Naive thymus-derived CD4-positive, alpha-beta T cell (primary cell): ENCODE results near the gene AMOTL2. TPM values are rescaled to one million over a fixed set of nuclear protein-coding genes. Genes with fewer than 3 reads are reported as not detected.

ENCODE experiments used
- ATAC-seq: fragments of 150-1000 bp; cut with Tn5 transposase; 2 replicates; pipeline ENCODE4 v1.10.0; 2021; ENCODE audit warnings: mild to moderate bottlenecking, moderate library complexity
- CTCF ChIA-PET: fragments of 350-600 bp; sonication (Branson Sonifier 250); formaldehyde crosslinking; loops from one replicate; lab custom pipeline; 2021; ENCODE audit warnings: antibody characterized with exemption; lab: Charles Lee
- POLR2A ChIA-PET: fragments of 350-600 bp; sonication (Branson Sonifier 250); formaldehyde crosslinking; loops from one replicate; lab custom pipeline; 2021; ENCODE audit warnings: antibody characterized with exemption, inconsistent platforms; lab: Charles Lee
- DNase-seq, 9 donors: peaks; one replicate each; pipeline versions ENCODE4 v3.0.0 to v3.0.0-alpha.2; 2020 to 2022; ENCODE audit warnings: mixed read lengths in 1 of 9
- H3K27ac ChIP-seq: one replicate; pipeline ENCODE4 v1.7.0; 2013; ENCODE audit warnings: mild to moderate bottlenecking, low read depth, low read length, moderate library complexity
- H3K27me3 ChIP-seq, 2 donors: one replicate each; pipeline ENCODE4 v1.7.0; 2013; ENCODE audit warnings: low read length in 2 of 2, mild to moderate bottlenecking in 2 of 2, moderate library complexity in 2 of 2; ENCODE audit not compliant: control insufficient read depth in 2 of 2, insufficient read depth in 2 of 2
- H3K36me3 ChIP-seq, 3 experiments: 1 replicate in 2 of 3; 2 replicates in 1 of 3; pipeline ENCODE4 v1.7.0; 2013; ENCODE audit warnings: low read length in 3 of 3, mild to moderate bottlenecking in 3 of 3, moderate library complexity in 1 of 3; ENCODE audit not compliant: insufficient read depth in 3 of 3, control insufficient read depth in 2 of 3
- H3K4me1 ChIP-seq, 2 donors: one replicate each; pipeline ENCODE4 v1.7.0; 2013; ENCODE audit warnings: low read length in 2 of 2, mild to moderate bottlenecking in 2 of 2, moderate library complexity in 1 of 2; ENCODE audit not compliant: control insufficient read depth in 2 of 2, insufficient read depth in 2 of 2
- H3K4me3 ChIP-seq: 2 replicates; pipeline ENCODE4 v1.7.0; 2013; ENCODE audit warnings: mild to moderate bottlenecking, low read length
- H3K9me3 ChIP-seq, 3 experiments: 1 replicate in 2 of 3; 2 replicates in 1 of 3; pipeline ENCODE4 v1.7.0; 2013; ENCODE audit warnings: low read length in 3 of 3; ENCODE audit not compliant: control insufficient read depth in 2 of 3
- H3K27ac Mint-ChIP-seq, 9 donors: one replicate each; pipeline ENCODE4 v1.8.0; 2020 to 2022; ENCODE audit warnings: mixed read lengths in 9 of 9, mild to moderate bottlenecking in 8 of 9, moderate library complexity in 5 of 9, inconsistent platforms in 2 of 9
- H3K27me3 Mint-ChIP-seq, 5 donors: one replicate each; pipeline ENCODE4 v1.8.0; 2021 to 2022; ENCODE audit warnings: mixed read lengths in 5 of 5, mild to moderate bottlenecking in 1 of 5
- H3K36me3 Mint-ChIP-seq, 5 donors: one replicate each; pipeline ENCODE4 v1.8.0; 2020 to 2022; ENCODE audit warnings: mixed read lengths in 5 of 5, mild to moderate bottlenecking in 3 of 5, inconsistent platforms in 1 of 5
- H3K4me1 Mint-ChIP-seq, 7 donors: one replicate each; pipeline ENCODE4 v1.8.0; 2020 to 2022; ENCODE audit warnings: mixed read lengths in 7 of 7, mild to moderate bottlenecking in 3 of 7, inconsistent platforms in 1 of 7
- H3K4me3 Mint-ChIP-seq, 10 donors: one replicate each; pipeline ENCODE4 v1.8.0; 2020 to 2022; ENCODE audit warnings: mild to moderate bottlenecking in 10 of 10, mixed read lengths in 10 of 10, moderate library complexity in 6 of 10, inconsistent platforms in 2 of 10
- H3K9me3 Mint-ChIP-seq, 11 donors: one replicate each; pipeline ENCODE4 v1.8.0; 2020 to 2022; ENCODE audit warnings: mixed read lengths in 11 of 11, mild to moderate bottlenecking in 4 of 11, inconsistent platforms in 1 of 11, moderate library complexity in 1 of 11
- intact Hi-C, 2 donors: fragments of 100-400 bp; cut with micrococcal nuclease; formaldehyde crosslinking; loops; one replicate each; pipeline ENCODE4 v1.15.1; 2023
- polyA plus RNA-seq, 2 donors: library from polyadenylated mRNA; unstranded; fragments of 300-500 nt; fragmentation: Illumina TruSeq; gene quantifications; one replicate each; pipeline ENCODE4 v1.2.3, GENCODE V29; 2021
- total RNA-seq, 6 experiments: library from RNA in 5 of 6; stranded (reverse) in 5 of 6; gene quantifications; 1 replicate in 5 of 6; 2 replicates in 1 of 6; pipeline ENCODE4 v1.2.3 and lab custom pipeline; 2021 to 2026

The AMOTL2 gene
- total and polyA plus RNA-seq, 7 experiments from 2014 or later = 0.10 TPM; not detected in 6

DNA sequence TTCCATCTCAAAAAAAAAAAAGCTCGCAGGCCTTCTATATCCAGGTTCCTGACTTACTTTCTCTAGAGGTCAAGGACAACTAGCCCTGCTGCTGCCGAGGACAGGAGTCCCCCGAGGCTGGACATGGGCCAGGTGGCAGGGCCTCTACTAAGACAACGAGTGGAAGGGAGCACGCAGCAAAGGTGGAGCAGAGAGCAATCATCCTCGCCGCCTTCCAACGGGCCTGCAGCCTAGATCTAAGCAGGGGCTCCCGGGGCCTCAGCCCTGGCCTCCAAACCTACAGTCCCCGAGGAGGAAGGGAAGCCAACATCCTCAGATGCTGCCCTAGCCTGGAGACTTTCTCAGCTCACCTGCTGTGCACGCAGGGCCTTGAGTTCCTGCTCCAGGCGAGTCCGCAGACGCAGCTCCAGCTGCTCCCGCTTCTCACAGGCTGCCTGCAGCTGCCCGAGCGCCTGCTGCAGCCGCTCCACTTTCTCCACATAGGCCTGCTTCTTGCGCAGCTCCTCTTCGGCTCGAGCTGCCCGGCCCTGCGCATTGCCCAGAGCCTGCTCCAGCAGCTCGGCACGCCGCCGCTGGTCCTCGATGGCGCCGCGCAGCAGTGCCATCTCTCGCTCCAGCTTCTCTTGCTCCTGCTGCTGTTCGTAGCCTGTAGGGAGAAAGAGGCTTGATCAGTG lies 12.9 kb downstream of the AMOTL2 start:
- intact Hi-C loops = no loop called here
- ChIA-PET CTCF (no interaction called here), POLR2A (no interaction called here)
- Histone ChIP-seq H3K27ac (no peak overlapping the region), H3K9me3 (no peaks in the 10 kb centered on the region), H3K36me3 (no peaks in the 10 kb centered on the region), H3K27me3 (no peaks in the 10 kb centered on the region), H3K4me1 (peaks cover 19 to 21% of the 10 kb centered on the region in 2 donors), H3K4me3 (no peak overlapping the region)
- H3K9me3 Mint-ChIP-seq = no peaks in the 10 kb centered on the region
- H3K27me3 Mint-ChIP-seq = peaks cover 0 to 28% (median 0%) of the 10 kb centered on the region in 5 donors
- no peak for ATAC-seq
- no peak overlapping the region for H3K4me3 Mint-ChIP-seq
- H3K4me1 Mint-ChIP-seq = peaks cover 13 to 33% (median 27%) of the 10 kb centered on the region in 7 donors
- H3K27ac Mint-ChIP-seq = no peak overlapping the region
- H3K36me3 Mint-ChIP-seq = no peaks in the 10 kb centered on the region
- DNase-seq = no peak

DNA sequence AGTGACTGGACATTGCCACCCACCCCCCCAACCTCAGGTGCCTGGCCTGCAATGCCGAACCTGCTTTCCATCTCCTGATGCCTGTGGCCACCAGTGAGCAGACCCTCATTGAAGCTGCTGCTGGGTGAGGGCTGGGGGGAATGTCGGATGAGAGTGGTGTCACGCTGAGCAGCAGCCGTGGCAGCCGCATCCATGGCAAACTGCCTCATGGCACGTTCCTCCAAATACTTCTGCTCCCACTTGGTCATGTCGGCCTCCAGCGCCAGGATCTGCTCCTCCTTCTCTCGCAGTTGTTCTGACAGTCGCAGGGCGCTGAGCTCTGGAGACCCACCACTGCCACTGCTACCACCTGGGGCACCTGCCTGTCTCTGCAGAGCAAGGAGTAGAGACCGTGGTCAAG lies 14.2 kb downstream of the AMOTL2 start:
- no peak overlapping the region for H3K27ac Mint-ChIP-seq
- no peak for ATAC-seq

DNA sequence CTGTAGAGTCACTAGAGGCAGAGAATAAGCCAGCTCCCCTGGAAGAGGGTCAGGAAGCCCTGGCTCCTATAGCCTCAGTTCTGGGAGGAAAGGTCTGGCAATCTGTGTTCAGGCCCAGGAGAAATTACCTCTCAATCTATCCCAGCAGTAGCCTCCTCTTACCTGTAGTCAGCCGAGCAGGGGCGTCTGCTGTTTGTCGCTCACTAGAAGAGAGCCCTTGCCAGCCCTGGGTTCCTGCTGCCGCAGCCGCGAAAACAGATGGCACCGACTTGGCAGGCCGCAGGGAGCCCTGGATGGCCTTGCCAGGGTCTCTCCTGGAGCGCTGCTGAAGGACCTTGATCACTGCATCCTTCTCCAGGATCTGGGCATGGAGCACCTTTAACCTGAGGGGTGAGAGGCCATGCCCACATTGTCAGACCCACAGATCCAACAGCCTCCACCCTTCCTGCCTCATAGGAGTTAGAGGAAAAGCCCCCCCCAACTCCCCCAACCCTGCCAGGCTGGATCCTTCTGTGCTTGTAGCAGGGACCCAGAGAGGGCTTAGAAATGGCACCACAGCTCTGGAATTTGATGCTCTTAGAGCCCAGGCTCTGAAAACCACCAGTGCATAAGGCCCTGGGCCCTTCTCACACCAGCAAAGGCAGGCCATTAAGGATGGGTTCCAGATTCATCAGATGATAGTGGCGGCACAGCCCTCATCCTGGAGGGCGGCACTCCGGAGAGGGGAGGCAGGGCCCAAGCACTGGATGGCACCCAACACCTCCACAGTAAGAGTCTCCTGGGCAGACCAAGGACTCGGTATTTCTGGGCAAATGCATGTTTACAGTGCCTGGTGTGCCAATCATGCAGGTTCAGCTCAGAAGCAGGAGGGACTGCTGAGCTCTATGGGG lies 14.9 kb downstream of the AMOTL2 start:
- Histone ChIP-seq H3K36me3 (no peaks in the 10 kb centered on the region), H3K27me3 (no peaks in the 10 kb centered on the region), H3K4me3 (no peak overlapping the region), H3K4me1 (peaks cover 7 to 10% of the 10 kb centered on the region in 2 donors), H3K27ac (no peak overlapping the region), H3K9me3 (no peaks in the 10 kb centered on the region)
- no peak for DNase-seq
- ChIA-PET POLR2A (no interaction called here), CTCF (no interaction called here)
- H3K27ac Mint-ChIP-seq = no peak overlapping the region
- H3K27me3 Mint-ChIP-seq = peaks cover 0 to 13% (median 0%) of the 10 kb centered on the region in 5 donors
- no peak overlapping the region for H3K4me3 Mint-ChIP-seq
- peaks cover 2 to 14% (median 11%) of the 10 kb centered on the region in 7 donors for H3K4me1 Mint-ChIP-seq
- no peak for ATAC-seq
- no peaks in the 10 kb centered on the region for H3K36me3 Mint-ChIP-seq
- intact Hi-C loops = no loop called here
- H3K9me3 Mint-ChIP-seq = no peaks in the 10 kb centered on the region

More for the DNA sequence above, 14.2 kb downstream of the AMOTL2 start:
- Histone ChIP-seq H3K27me3 (no peaks in the 10 kb centered on the region), H3K9me3 (no peaks in the 10 kb centered on the region), H3K4me1 (peaks cover 14 to 17% of the 10 kb centered on the region in 2 donors), H3K36me3 (no peaks in the 10 kb centered on the region), H3K27ac (no peak overlapping the region), H3K4me3 (no peak overlapping the region)
- no peak for DNase-seq
- H3K9me3 Mint-ChIP-seq = no peaks in the 10 kb centered on the region
- POLR2A ChIA-PET = no interaction called here
- H3K36me3 Mint-ChIP-seq = no peaks in the 10 kb centered on the region
- H3K4me3 Mint-ChIP-seq = no peak overlapping the region
- peaks cover 0 to 19% (median 0%) of the 10 kb centered on the region in 5 donors for H3K27me3 Mint-ChIP-seq
- CTCF ChIA-PET = no interaction called here
- intact Hi-C loops = no loop called here
- peaks cover 9 to 21% (median 18%) of the 10 kb centered on the region in 7 donors for H3K4me1 Mint-ChIP-seq

DNA sequence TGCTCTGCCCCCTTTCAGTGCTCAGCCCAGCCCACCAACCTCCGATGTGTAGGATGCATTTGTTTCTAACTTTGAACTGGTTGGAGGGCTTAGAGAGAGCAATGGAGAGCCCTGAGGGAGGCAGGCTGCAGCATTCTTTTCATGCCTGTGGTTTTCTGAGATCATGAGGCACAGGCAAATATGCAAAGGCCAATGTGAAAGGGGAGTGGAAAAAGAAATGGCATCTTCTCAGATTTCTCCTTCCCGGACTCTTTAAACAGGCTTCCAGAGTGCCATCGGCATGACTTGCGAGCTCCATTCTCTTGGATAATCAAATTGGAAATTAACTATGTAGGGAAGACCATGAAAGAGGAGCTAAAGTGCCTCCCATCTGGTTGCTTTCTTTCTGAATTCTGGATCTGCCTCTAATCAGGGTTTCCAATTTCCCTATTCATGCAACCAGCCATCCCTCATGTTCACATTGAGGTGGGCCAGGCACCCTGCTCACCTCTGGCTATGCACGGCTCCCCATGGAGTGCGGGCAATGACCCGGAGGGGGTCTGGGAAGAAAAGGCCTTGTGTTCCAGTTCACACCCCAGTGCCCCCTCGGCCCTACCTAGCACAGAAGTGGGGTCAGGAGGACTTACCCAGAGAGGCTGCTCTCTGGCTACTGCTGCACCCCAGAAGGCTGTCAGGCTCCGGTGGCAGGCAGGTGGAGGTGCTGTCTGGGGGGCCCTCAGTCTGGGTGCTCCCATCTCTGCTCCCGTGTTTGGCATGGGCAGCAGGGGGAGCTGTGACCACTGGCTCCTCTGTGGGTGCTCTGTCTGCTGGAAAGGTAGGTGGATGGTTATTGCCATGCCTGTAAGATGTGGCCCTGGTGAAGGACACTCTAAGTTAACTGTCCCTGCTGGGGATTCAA lies 16.1 kb downstream of the AMOTL2 start:
- Histone ChIP-seq H3K27me3 (no peaks in the 10 kb centered on the region), H3K4me1 (no peaks in the 10 kb centered on the region), H3K27ac (no peak overlapping the region), H3K9me3 (no peaks in the 10 kb centered on the region), H3K36me3 (no peaks in the 10 kb centered on the region), H3K4me3 (no peak overlapping the region)
- peaks cover 0 to 3% (median 0%) of the 10 kb centered on the region in 5 donors for H3K27me3 Mint-ChIP-seq
- H3K9me3 Mint-ChIP-seq = no peaks in the 10 kb centered on the region
- no peaks in the 10 kb centered on the region for H3K36me3 Mint-ChIP-seq
- no peak for ATAC-seq
- intact Hi-C loops = loop anchor here in 1 of 2 donors (1.0 kb wide), 2 partner anchors 20 to 116 kb away; no protein-coding TSS in a partner anchor
- POLR2A ChIA-PET = no interaction called here
- H3K4me1 Mint-ChIP-seq = peaks cover 0 to 4% (median 3%) of the 10 kb centered on the region in 7 donors
- CTCF ChIA-PET = no interaction called here
- no peak overlapping the region for H3K27ac Mint-ChIP-seq
- H3K4me3 Mint-ChIP-seq = no peak overlapping the region
- DNase-seq = no peak

DNA sequence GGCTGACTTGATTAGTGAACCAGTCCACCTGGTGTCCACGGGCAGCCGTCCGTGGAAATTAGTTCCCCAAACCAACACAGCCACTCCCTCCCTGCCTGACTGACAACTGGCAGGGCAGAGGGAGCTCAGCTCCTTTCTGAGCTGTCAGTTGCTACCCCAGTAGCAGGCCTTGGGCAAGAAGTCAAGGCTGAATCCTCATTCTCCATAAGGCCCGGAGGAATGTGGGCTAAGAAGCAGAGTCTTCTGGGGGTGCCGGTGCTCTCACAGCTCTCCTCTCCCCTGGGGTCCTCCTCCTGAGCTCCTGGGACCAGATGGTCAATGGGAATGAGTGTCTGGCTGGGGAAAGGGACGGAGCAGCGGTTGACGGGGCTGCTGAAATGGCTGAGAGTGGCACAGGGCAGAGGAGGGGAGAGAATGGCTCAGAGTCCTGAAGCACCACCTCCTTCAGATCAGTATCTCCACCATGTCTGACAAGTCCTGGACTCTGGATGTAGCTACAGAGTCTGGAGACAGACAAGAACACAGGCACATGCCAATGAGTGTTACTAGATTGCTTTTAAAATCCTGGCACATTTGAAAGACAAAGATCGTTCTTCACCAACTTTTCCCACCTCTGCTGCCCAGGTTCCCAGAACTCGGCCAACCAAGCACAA lies 16.9 kb downstream of the AMOTL2 start:
- Histone ChIP-seq H3K4me1 (no peaks in the 10 kb centered on the region), H3K27ac (no peak overlapping the region), H3K36me3 (no peaks in the 10 kb centered on the region), H3K27me3 (no peaks in the 10 kb centered on the region), H3K4me3 (no peak overlapping the region), H3K9me3 (no peaks in the 10 kb centered on the region)
- Mint-ChIP-seq H3K4me1 (no peaks in the 10 kb centered on the region), H3K27me3 (no peaks in the 10 kb centered on the region), H3K36me3 (no peaks in the 10 kb centered on the region), H3K27ac (no peak overlapping the region), H3K4me3 (no peak overlapping the region), H3K9me3 (no peaks in the 10 kb centered on the region)
- ChIA-PET CTCF (no interaction called here), POLR2A (no interaction called here)
- DNase-seq (no peak), ATAC-seq (no peak)
- intact Hi-C loops = no loop called here

DNA sequence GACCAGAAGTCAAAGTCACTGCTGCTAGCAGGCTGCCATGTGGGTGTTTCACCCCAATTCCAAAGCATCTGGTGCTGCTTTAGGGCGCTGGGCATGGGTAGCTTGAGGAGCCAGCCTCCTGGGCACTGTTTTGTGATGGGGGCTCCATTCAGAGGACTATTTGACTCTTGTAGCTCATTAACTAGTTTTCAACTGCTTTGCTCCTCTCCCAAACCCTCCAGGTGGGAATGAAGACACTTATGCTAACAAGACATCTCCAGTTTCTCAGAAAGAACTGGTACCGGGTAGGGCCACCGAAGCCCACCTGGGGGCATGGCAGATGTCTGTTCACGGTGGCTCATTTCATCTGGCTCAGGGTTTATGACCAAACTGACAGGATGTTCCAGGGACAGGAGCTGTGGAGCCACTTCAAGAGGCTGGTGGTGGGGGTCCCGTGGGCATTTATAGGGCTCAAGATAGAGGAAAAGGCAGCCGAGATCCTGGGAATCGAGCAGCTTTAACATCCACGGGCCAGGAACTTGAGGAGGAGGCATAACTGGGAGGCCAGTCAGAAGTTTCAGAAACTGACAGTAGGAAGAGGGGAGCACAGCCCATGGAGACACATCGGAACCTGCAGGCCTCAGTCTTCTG lies 17.7 kb downstream of the AMOTL2 start:
- H3K4me3 Mint-ChIP-seq = no peak overlapping the region
- H3K9me3 Mint-ChIP-seq = no peaks in the 10 kb centered on the region
- H3K4me1 ChIP-seq = no peaks in the 10 kb centered on the region
- no peaks in the 10 kb centered on the region for H3K27me3 ChIP-seq
- ChIA-PET CTCF (no interaction called here), POLR2A (no interaction called here)
- no peak overlapping the region for H3K4me3 ChIP-seq
- no peaks in the 10 kb centered on the region for H3K9me3 ChIP-seq
- H3K36me3 Mint-ChIP-seq = no peaks in the 10 kb centered on the region
- intact Hi-C loops = no loop called here
- no peaks in the 10 kb centered on the region for H3K36me3 ChIP-seq
- H3K4me1 Mint-ChIP-seq = peaks cover 0 to 6% (median 0%) of the 10 kb centered on the region in 7 donors
- DNase-seq (no peak), ATAC-seq (no peak)
- no peak overlapping the region for H3K27ac ChIP-seq
- H3K27ac Mint-ChIP-seq = no peak overlapping the region
- no peaks in the 10 kb centered on the region for H3K27me3 Mint-ChIP-seq
